Measurements from ENCODE around the gene UCN. TPM values are rescaled to one million over a fixed set of nuclear protein-coding genes. Genes with fewer than 3 reads are reported as not detected.

UCN gene
- 0.15 TPM for polyA plus RNA-seq (2013, experiment 1 of 2)
- 0.11 TPM for polyA plus RNA-seq (2013, experiment 2 of 2)

DNA sequence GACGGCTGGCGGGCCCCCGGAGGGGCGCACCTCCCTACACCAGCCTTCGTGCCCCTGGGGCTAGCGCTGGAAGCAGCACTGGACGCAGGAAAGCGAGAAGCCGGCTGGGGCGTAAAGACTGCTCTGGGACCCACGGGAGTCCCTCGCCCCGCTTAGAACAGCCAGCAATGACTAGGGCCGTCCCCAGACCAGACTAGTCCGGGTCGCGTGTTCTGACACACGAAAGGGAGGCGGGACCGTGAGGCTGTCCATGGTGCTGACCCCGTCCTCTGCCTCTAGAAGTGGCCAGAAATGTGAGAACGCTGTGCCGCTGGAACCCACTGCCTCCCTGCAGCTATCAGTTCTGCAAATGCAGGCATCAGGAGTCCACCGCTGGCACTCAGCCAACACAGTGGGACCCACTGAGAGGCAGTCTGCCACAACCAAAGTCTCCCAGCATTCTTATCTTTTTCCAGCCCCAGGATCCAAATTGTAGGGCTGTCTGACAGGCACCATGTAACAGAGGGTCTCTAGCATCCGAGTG, at the start of gene UCN:
UCN (minus strand) TSS at position 87 of the 523 bp plus-strand sequence. CDS start 550 bp downstream, outside the sequence.
- Histone ChIP-seq H2BK120ac (ENCODE audit: low read depth, low read length) (no peak within 1 kb of the TSS), H3K56ac (ENCODE audit: low read length) (no peak within 1 kb of the TSS), H3K36me3 (ENCODE audit: control insufficient read depth, insufficient read depth, low read length) (no peaks in the 10 kb centered on the region), H3K4me1 (ENCODE audit: control insufficient read depth, low read depth, low read length) (no peaks in the 10 kb centered on the region), H3K27ac (ENCODE audit: low read depth, low read length) (no peak within 1 kb of the TSS), H2BK15ac (replicated peaks; ENCODE audit: low read depth) (no peak within 1 kb of the TSS), H3K4ac (ENCODE audit: low read depth, low read length) (no peak within 1 kb of the TSS), H3K18ac (ENCODE audit: low read length) (no peak within 1 kb of the TSS), H3K79me2 (ENCODE audit: control insufficient read depth, insufficient read depth, low read length) (no peaks in the 10 kb centered on the region), H3K79me1 (ENCODE audit: low read length) (no peaks in the 10 kb centered on the region), H3K4me2 (ENCODE audit: low read length) (no peak within 1 kb of the TSS), H4K5ac (ENCODE audit: low read length) (no peak within 1 kb of the TSS), H3K4me3 (ENCODE audit: low read length) (no peak within 1 kb of the TSS), H3K9ac (ENCODE audit: low read length) (no peak within 1 kb of the TSS), H2BK5ac (ENCODE audit: low read length) (no peak within 1 kb of the TSS), H3K23ac (ENCODE audit: low read length) (peak within 1 kb of the TSS; percentile 24), H4K8ac (ENCODE audit: low read depth, low read length) (no peak within 1 kb of the TSS), H2AK5ac (ENCODE audit: low read length) (no peak within 1 kb of the TSS), H3K27me3 (ENCODE audit: insufficient read depth, low read length, poor library complexity) (peaks cover 21% of the 10 kb centered on the region)
- peak; percentile 78 for DNase-seq
- WGBS (ENCODE audit: extremely low coverage, insufficient coverage, low lambda C conversion rate): no CpG with 5 or more reads among the region's 25 CpGs

DNA sequence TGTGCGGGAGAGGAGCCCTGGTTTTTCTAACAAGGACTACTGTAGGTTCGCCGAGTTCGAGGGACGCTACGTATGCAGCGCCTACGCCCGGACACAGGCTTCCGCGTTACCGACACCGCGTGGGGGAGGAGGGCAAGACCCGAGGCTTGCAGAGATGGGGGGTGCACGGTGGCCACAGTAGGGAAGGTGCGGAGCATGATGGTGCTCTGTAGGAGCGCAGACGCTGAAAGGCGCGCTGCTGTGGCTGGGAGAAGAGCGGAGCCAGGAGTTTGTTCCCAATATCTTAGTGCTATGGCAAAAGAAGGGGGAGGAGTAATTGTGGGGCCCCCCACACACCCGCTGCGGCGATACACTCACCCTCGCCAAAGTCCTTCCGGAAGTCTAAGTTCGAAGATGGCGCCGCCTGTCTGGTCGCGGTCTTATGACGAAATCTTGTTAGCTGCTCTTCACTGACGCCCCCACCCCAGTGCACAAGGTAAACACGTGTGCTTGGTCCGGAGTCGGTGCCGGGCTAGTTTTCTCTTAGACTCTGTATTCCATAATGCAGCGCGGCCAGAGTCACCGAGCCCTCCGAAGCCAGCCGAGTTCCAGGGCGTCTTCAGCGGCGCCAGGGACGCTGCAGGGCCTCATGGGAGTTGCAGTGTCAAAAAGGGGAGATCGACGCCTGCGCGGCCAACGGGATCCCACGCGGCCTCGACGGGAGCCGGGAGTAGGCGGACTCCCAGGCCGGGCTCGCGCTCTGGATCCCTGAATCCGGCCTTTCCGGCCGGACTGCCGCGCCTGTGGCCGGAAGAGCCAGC, 48.3 kb upstream of the UCN start, which contains the start of gene GTF3C2:
GTF3C2 (minus strand) TSS at position 383 of the 800 bp plus-strand sequence. CDS start 13,210 bp downstream, outside the sequence.
- Histone ChIP-seq H2BK120ac (ENCODE audit: low read depth, low read length) (peak within 1 kb of the TSS; percentile 22), H3K4ac (ENCODE audit: low read depth, low read length) (peak within 1 kb of the TSS; percentile 91), H3K27ac (ENCODE audit: low read depth, low read length) (peak within 1 kb of the TSS; percentile 100), H3K79me2 (ENCODE audit: control insufficient read depth, insufficient read depth, low read length) (peaks cover 36% of the 10 kb centered on the region), H2AK5ac (ENCODE audit: low read length) (peak within 1 kb of the TSS; percentile 82), H4K8ac (ENCODE audit: low read depth, low read length) (peak within 1 kb of the TSS; percentile 98), H3K4me1 (ENCODE audit: control insufficient read depth, low read depth, low read length) (no peaks in the 10 kb centered on the region), H3K9ac (ENCODE audit: low read length) (peak within 1 kb of the TSS; percentile 98), H3K23ac (ENCODE audit: low read length) (peak within 1 kb of the TSS; percentile 45), H3K36me3 (ENCODE audit: control insufficient read depth, insufficient read depth, low read length) (no peaks in the 10 kb centered on the region), H3K27me3 (ENCODE audit: insufficient read depth, low read length, poor library complexity) (no peaks in the 10 kb centered on the region), H3K79me1 (ENCODE audit: low read length) (peaks cover 7% of the 10 kb centered on the region), H2BK5ac (ENCODE audit: low read length) (peak within 1 kb of the TSS; percentile 90), H3K18ac (ENCODE audit: low read length) (peak within 1 kb of the TSS; percentile 97), H3K56ac (ENCODE audit: low read length) (peak within 1 kb of the TSS; percentile 98), H3K4me3 (ENCODE audit: low read length) (peak within 1 kb of the TSS; percentile 93), H4K5ac (ENCODE audit: low read length) (peak within 1 kb of the TSS; percentile 72), H2BK15ac (replicated peaks; ENCODE audit: low read depth) (no peak within 1 kb of the TSS), H3K4me2 (ENCODE audit: low read length) (peak within 1 kb of the TSS; percentile 85)
- no CpG with 5 or more reads among the region's 67 CpGs for WGBS (ENCODE audit: extremely low coverage, insufficient coverage, low lambda C conversion rate)
- peak; percentile 100 for DNase-seq

DNA sequence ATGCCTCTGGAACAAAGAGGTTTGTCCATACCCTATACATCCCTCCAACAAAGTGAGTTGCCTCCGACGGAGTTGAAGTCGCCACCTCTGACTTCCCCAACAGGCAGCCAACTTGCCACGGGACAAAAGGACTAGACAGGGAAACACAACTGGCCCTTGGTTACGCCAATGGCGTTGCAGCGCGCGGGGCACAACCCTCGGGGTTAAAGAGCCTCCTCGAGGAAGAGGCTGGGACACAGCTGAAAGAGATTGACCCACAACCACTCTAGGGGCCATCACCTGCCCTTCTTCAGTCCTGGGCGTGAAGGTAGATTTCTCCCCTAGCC, 47.8 kb upstream of the UCN start:
- Histone ChIP-seq H3K4ac (ENCODE audit: low read depth, low read length) (peak overlapping the region; percentile 28), H3K4me2 (ENCODE audit: low read length) (peak overlapping the region; percentile 60)

GRCh38 chr2:27354597-27354927, 46.3 kb upstream of the UCN start:
- no peak overlapping the region for H3K4ac ChIP-seq (ENCODE audit: low read depth, low read length)
- no peaks in the 10 kb centered on the region for H3K4me1 ChIP-seq (ENCODE audit: control insufficient read depth, low read depth, low read length)
- no peak overlapping the region for H3K4me2 ChIP-seq (ENCODE audit: low read length)
- no peak overlapping the region for H3K56ac ChIP-seq (ENCODE audit: low read length)
- H3K36me3 ChIP-seq (ENCODE audit: control insufficient read depth, insufficient read depth, low read length): no peaks in the 10 kb centered on the region
- no peak overlapping the region for H3K27ac ChIP-seq (ENCODE audit: low read depth, low read length)
- no peak overlapping the region for H2BK15ac ChIP-seq (replicated peaks; ENCODE audit: low read depth)
- H3K79me2 ChIP-seq (ENCODE audit: control insufficient read depth, insufficient read depth, low read length): peaks cover 49% of the 10 kb centered on the region
- H2AK5ac ChIP-seq (ENCODE audit: low read length): no peak overlapping the region
- H3K9ac ChIP-seq (ENCODE audit: low read length): no peak overlapping the region
- no peak for DNase-seq
- no peak overlapping the region for H2BK120ac ChIP-seq (ENCODE audit: low read depth, low read length)
- no peak overlapping the region for H3K23ac ChIP-seq (ENCODE audit: low read length)
- H3K27me3 ChIP-seq (ENCODE audit: insufficient read depth, low read length, poor library complexity): no peaks in the 10 kb centered on the region
- H3K18ac ChIP-seq (ENCODE audit: low read length): no peak overlapping the region
- WGBS (ENCODE audit: extremely low coverage, insufficient coverage, low lambda C conversion rate): no CpG with 5 or more reads among the region's 7 CpGs
- peaks cover 7% of the 10 kb centered on the region for H3K79me1 ChIP-seq (ENCODE audit: low read length)
- no peak overlapping the region for H3K4me3 ChIP-seq (ENCODE audit: low read length)
- no peak overlapping the region for H2BK5ac ChIP-seq (ENCODE audit: low read length)
- no peak overlapping the region for H4K5ac ChIP-seq (ENCODE audit: low read length)
- H4K8ac ChIP-seq (ENCODE audit: low read depth, low read length): no peak overlapping the region

More for the DNA sequence above, 47.8 kb upstream of the UCN start:
- Histone ChIP-seq H2AK5ac (ENCODE audit: low read length) (no peak overlapping the region), H3K9ac (ENCODE audit: low read length) (peak overlapping the region; percentile 98), H3K27ac (ENCODE audit: low read depth, low read length) (peak overlapping the region; percentile 100), H3K27me3 (ENCODE audit: insufficient read depth, low read length, poor library complexity) (no peaks in the 10 kb centered on the region), H3K4me1 (ENCODE audit: control insufficient read depth, low read depth, low read length) (no peaks in the 10 kb centered on the region), H3K79me1 (ENCODE audit: low read length) (peaks cover 7% of the 10 kb centered on the region), H3K36me3 (ENCODE audit: control insufficient read depth, insufficient read depth, low read length) (no peaks in the 10 kb centered on the region), H3K4me3 (ENCODE audit: low read length) (peak overlapping the region; percentile 93), H4K8ac (ENCODE audit: low read depth, low read length) (no peak overlapping the region), H4K5ac (ENCODE audit: low read length) (peak overlapping the region; percentile 72), H2BK15ac (replicated peaks; ENCODE audit: low read depth) (no peak overlapping the region), H2BK120ac (ENCODE audit: low read depth, low read length) (peak overlapping the region; percentile 22), H2BK5ac (ENCODE audit: low read length) (peak overlapping the region; percentile 89), H3K56ac (ENCODE audit: low read length) (peak overlapping the region; percentile 98), H3K18ac (ENCODE audit: low read length) (peak overlapping the region; percentile 15), H3K79me2 (ENCODE audit: control insufficient read depth, insufficient read depth, low read length) (peaks cover 40% of the 10 kb centered on the region), H3K23ac (ENCODE audit: low read length) (no peak overlapping the region)
- no CpG with 5 or more reads among the region's 12 CpGs for WGBS (ENCODE audit: extremely low coverage, insufficient coverage, low lambda C conversion rate)
- DNase-seq: peak; percentile 76

DNA sequence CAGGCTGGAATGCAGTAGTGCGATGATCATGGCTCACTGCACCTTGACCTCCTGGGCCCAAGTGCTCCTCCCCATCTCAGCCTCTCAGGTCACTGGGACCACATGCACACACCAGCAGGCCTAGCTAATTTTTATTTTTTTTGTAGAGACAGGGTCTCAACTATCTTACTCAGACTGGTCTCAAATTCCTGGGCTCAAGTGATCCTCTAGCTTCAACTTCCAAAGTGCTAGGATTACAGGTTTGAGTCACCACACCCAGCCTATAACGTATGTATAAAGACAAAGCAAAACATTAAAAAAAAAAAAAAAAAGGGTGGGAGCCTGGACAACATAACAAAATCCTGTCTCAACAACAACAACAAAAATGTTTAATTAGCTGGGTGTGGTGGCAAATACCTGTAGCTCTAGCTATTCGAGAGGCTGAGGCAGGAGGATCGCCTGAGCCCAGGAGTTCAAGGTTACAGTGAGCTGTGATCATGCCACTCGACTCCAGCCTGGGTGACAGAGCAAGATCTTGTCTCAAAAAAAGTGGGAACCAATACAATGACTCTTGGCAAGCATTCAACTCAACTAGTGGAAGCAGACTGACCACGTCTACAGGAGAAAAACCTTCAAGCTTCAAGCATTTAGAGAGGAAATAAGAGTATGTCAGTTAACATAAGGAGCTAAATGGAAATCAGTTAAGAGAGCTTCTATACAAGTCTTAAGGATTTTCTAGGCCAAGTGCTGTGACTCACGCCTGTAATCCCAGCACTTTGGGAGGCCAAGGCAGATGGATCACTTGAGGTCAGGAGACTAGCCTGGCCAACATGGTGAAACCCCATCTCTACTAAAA, 45.7 kb upstream of the UCN start:
- Histone ChIP-seq H2AK5ac (ENCODE audit: low read length) (no peak overlapping the region), H3K4me2 (ENCODE audit: low read length) (no peak overlapping the region), H3K18ac (ENCODE audit: low read length) (no peak overlapping the region), H2BK15ac (replicated peaks; ENCODE audit: low read depth) (no peak overlapping the region), H3K79me2 (ENCODE audit: control insufficient read depth, insufficient read depth, low read length) (peaks cover 49% of the 10 kb centered on the region), H4K5ac (ENCODE audit: low read length) (no peak overlapping the region), H3K4me1 (ENCODE audit: control insufficient read depth, low read depth, low read length) (no peaks in the 10 kb centered on the region), H3K4ac (ENCODE audit: low read depth, low read length) (no peak overlapping the region), H3K23ac (ENCODE audit: low read length) (no peak overlapping the region), H4K8ac (ENCODE audit: low read depth, low read length) (no peak overlapping the region), H3K56ac (ENCODE audit: low read length) (no peak overlapping the region), H3K27ac (ENCODE audit: low read depth, low read length) (no peak overlapping the region), H2BK120ac (ENCODE audit: low read depth, low read length) (no peak overlapping the region), H3K79me1 (ENCODE audit: low read length) (peaks cover 7% of the 10 kb centered on the region), H3K27me3 (ENCODE audit: insufficient read depth, low read length, poor library complexity) (no peaks in the 10 kb centered on the region), H3K9ac (ENCODE audit: low read length) (no peak overlapping the region), H2BK5ac (ENCODE audit: low read length) (no peak overlapping the region), H3K4me3 (ENCODE audit: low read length) (no peak overlapping the region), H3K36me3 (ENCODE audit: control insufficient read depth, insufficient read depth, low read length) (no peaks in the 10 kb centered on the region)
- peak; percentile 47 for DNase-seq
- no CpG with 5 or more reads among the region's 7 CpGs for WGBS (ENCODE audit: extremely low coverage, insufficient coverage, low lambda C conversion rate)
